Myocyte (in vitro differentiated cells): ENCODE data around the gene C1orf50. TPM values are rescaled to one million over a fixed set of nuclear protein-coding genes. Genes with fewer than 3 reads are reported as not detected.
"Not testable (repeated sequence)": the region's sequence is repeated elsewhere in the genome, so short reads cannot be mapped to it uniquely, and the experiment has no call there.

ENCODE experiments used
- DNase-seq: peaks from one replicate; pipeline ENCODE4 v3.0.0-alpha.2; 2012; ENCODE audit warnings: low read depth
- polyA plus RNA-seq: library from polyadenylated mRNA; unstranded; fragments of >200 nt; gene quantifications from one replicate; pipeline ENCODE4 v1.2.1, GENCODE V29; 2012; ENCODE audit warnings: missing spikeins
- total RNA-seq: library from RNA; depleted of rRNA; stranded (reverse); fragments of >200 nt; gene quantifications from 2 replicates; pipeline ENCODE4 v1.2.3, GENCODE V29; 2014

Gene C1orf50
- total RNA-seq, result 7.9 and 12.5 TPM in 2 replicates
- 7.3 TPM for polyA plus RNA-seq

DNA sequence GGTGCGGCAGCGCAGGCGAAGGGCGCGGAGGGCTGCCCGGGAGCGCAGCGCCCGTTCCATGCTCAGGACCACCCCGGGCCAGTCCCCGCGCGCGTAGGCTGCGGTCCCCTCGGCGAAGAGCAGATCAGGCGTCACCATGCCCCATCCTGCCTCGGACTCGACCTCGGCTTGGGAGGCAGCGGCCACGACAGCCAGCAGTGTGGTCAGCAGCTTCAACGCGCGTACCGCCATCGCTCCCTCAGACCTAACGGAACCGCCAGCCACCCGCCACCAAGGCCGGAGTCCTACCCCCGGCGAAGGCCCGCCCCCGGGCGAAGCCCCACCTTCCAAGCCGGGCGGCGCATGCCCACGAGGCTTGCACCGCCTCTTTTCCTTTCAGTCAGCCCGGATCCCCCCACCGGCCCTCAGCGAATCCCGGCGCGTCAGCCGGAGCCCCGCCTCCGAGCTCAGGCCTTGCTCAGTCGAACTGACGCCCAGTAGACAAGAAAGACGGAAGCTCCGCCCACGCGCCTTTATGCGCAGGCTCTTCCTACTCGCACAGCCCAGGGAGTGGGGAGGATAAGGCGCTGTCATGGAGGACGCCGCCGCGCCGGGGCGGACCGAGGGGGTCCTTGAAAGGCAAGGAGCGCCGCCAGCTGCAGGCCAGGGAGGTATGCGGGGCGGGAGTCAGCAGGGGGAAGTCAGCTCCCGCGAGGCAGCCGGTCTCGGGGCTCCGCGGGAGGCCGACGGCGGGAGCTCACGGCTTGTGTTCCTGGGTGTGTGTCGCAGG lies at the start of gene C1orf50, which contains the start of gene P3H1:
Gene C1orf50 (plus strand): TSS at position 509 of the 769 bp plus-strand sequence. CDS start 63 bp downstream, at position 572.
Gene P3H1 (minus strand): TSS at position 288 of the 769 bp plus-strand sequence. CDS start 57 bp downstream, at position 231.
- DNase-seq, result peak; percentile 100

DNA sequence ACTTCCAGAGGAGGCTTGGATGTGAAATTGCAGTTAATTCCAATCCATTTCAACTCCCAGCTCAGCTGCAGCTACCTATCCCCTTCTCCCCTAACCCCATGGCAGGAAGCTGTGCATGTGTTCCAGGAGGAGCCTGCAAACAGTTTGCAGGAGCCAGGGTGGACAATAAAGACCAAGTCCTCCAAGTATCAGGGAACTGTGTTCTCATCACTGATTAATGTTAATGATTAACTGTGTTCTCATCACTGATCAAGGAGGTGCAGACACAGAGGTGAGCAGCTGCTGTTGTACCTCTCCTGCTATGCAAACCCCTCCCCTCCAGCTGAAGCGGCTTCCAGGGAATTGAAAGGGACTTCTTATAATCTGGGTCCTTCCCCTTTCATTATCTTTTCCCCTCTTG lies 46.2 kb upstream of the C1orf50 start:
- DNase-seq, result no peak

DNA sequence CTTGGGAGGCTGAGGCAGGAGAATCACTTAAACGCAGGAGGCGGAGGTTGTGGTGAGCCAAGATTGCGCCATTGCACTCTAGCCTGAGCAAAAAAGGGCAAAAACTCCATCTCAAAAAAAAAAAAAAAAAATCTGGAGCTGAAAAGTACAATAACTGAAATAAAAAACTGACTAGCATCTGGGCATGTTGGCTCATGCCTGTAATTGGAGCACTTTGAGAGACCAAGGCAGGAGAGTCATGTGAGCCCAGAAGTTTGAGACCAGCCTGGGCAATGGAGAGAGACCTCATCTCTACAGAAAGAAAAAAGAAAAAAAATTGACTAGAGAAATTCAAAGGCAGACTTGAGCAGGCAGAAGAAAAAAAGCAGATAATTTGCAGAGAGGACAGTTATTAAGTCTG lies 45.1 kb upstream of the C1orf50 start:
- no peak for DNase-seq

DNA sequence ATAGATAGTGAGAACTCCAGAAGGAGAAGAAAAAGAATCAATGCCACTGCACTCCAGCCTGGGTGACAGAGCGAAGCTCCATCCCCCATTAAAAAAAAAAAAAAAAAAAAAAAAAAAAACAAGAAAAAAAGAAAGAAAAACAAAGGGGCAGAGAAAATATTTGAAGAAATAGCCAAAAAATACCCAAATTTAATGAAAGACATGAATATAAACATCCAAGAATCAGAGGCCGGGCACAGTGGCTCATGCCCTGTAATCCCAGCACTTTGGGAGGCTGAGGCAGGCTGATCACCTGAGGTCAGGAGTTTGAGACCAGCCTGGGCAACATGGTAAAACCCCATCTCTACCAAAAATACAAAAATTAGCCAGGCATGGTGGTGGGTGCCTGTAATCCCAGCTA lies 44.6 kb upstream of the C1orf50 start:
- not testable (repeated sequence) for DNase-seq

DNA sequence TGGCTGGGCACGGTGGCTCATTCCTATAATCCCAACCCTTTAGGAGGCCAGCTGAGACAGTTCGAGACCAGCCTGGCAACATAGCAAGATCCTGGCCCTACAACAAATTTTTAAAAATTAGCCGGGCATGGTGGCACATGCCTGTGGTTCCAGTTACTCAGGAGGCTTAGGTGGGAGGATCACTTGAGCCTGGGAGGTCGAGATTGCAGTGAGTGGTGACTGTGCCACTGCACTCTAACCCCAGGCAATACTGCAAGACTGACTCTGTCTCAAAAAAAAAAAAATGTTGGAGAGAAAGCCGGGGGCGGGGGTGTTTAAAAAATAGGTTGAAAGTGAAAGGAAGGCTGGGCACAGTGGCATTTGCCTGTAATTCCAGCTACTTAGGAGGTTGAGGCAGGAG lies 43.5 kb upstream of the C1orf50 start:
- no peak for DNase-seq

DNA sequence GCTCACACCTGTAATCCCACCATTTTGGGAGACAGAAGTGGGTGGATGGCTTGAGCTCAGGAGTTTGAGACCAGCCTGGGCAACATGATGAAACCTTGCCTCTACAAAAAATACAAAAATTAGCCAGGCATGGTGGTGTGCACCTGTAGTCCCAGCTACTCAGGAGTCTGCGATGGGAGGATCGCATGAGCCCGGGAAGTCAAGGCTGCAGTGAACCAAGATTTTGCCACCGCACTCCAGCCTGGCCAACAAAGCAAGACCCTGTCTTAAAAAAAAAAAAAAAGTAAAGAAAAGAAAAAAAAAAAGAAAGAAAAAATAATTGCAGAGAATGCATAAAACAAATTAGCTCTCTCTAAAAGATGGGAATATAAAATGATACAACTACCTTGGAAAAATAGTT lies 41.2 kb upstream of the C1orf50 start:
- not testable (repeated sequence) for DNase-seq

DNA sequence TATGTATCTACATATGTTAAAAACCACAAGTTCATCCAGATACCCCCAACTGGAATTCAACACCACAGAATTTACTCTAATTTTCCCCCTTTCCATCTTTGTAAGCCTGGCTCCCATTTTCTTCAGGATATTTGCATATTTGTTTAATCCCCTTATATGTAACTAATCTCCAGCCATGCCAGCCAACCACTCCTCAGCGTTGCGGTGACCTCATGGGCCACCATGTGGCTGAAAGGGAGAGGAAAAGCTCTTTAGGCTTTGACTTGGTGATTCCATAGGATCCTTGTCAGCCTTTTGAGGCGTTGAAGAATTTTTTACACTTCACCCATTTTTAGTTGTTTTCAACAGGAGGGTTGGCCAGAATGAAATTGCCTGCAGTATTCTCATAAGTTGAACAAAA lies 37.0 kb upstream of the C1orf50 start:
- no peak for DNase-seq

DNA sequence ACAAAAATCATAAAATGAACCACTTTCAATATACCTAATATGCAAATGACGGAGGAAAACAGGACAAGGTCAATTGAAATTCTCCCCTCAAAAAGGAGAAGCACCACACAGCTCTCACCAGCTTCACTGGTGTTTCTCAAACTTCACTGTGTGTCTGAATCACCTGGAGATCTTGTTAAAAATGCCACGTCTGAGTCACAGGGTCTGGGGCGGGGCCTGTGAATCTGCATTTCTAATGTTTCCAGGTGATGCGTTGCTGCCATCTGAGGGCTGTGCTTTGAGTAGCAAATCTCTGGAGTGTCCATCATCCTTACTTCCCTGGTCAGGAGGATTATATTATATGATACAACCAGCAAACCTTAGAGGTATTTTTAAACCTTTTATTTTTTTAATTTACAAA lies 36.1 kb upstream of the C1orf50 start:
- DNase-seq, result no peak

DNA sequence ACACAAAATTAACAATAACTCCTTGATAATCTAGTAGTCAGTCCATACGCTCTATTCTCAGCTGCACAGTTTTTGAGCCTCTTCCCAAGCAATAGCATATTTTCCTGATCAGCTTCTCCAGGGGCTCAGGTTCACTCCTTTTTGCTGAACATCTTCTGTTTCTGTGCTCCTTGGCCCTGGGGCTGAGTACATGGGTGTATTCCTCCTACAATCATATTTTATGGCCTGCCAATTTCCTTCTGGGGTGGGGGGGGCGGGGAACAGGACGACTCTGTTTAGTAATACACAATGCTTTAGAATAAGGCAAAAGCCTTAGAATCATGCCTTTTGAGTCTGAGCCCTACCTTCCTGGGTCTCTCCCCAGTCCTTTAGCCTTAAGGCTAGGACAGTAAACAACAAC lies 35.5 kb upstream of the C1orf50 start:
- DNase-seq, result no peak

DNA sequence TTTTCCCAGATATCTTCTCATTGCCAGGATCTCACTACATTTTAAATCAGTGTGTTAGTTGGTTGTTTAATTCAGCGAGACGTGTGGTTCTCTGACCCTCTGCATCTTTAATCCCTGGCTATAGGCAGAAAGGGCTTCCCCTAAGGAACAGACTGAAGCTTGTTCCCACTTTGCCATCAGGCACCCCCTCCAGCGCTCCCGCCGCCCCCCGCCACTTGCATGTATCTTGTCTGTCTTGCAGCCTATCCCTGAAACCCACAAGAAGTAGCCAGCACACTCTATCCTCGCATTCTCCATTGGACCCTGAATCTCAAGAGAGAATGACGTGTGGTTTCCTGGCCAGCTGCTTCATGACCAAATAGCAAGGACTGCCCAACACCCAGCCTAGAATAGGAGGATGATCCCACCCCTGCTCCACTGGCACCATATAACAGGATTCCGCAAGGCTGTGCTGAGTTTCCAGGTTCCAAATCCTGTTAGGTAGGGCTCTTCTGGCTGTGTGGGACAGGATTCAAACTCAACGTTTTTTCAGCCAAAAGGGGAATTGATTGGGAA lies 34.8 kb upstream of the C1orf50 start:
- peak; percentile 80 for DNase-seq

DNA sequence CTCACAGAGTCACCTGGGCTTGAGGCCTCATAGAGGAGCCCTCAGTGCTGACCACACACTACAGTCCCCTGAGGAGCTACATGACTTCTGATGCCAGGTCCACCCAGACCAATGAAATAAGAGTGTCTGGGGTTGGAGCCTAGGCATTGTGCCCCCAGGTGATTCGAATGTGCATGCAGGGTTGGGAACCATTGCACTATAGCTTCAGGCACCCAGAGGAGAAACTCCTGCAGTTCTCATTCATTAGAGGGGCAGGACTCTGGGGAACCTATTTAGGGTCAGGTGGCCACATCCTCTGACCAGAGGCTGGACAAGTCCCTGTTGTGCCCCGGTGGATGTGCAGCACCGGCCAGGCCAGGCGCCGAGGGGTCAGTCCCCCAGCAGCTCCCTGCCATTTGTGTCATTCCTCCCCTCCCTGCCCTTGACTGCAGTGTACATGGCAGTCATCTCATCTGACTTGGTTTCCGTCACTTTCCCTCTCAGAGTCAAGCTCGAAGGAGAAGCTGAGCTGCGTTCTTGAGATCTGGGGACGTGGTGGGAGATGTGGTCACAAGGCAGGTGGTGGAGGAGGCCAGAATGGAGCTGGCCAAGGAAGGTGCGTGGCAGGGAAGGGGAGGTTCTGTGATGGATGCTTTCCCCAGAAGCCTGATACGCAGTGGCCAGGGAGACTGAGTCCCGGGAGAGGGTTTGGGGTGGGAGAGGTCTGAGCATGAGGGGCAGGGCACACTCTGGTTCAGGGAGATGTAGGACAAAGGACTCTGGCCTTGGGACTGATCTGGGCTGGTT lies 33.4 kb upstream of the C1orf50 start:
- no peak for DNase-seq

DNA sequence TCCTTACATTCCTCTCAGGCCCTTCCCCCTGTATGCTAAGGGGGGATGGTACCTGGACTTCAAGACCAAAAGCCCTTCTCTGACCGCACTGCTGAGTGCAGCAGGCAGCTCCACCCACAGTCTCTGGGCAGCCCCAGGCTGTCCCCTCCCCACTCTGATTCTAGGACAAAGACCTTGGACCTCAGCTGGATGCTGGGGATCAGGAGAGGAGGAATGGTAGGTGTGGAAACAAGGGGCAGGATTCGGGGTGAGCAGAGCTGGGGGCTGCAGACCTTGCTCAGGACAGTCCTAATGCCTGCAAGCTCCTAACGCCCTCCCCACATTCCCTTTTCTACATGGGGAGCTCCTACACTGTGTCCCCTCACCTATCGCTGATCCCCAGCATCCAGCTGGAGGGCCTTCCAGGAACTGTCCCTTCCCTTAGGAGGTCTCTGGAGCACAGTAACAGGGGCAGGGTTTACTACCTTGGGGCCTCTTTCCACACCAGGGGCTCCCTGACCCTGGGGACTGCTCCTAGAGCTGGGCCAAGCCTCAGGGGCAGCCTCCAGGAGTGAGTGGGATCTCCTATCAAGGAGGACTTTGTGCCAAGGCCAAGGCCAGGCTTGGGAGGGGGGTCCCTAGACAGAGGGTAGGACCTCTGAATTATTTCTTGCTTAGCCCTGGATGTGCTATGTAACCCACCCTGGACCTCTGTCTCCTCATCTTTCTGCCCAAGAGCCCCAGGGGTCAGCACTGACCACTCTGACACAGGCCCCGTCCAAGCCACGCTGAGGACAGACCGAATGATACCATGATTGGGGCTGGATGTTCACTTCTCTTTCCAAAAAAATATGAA lies 32.6 kb upstream of the C1orf50 start:
- no peak for DNase-seq

DNA sequence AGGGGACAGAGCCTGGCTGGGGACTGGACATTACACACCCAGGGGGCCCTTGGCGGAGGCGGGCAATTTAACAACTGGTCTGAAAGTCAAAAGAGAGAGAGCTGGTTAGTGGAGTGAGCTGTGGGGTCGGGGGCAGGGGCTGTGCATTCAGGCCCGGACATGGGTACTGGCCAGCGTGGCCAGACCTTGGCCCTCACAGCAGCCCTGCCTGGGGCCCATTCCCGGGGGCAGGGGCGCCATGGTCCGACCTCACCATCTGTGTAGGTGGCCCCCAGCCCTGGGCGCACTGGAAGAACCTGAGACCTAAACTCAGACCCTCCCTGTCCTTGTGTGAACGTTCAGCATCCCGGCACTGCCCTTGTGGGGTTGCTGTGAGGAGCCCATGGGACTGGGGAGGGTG lies 32.0 kb upstream of the C1orf50 start:
- DNase-seq, result no peak

DNA sequence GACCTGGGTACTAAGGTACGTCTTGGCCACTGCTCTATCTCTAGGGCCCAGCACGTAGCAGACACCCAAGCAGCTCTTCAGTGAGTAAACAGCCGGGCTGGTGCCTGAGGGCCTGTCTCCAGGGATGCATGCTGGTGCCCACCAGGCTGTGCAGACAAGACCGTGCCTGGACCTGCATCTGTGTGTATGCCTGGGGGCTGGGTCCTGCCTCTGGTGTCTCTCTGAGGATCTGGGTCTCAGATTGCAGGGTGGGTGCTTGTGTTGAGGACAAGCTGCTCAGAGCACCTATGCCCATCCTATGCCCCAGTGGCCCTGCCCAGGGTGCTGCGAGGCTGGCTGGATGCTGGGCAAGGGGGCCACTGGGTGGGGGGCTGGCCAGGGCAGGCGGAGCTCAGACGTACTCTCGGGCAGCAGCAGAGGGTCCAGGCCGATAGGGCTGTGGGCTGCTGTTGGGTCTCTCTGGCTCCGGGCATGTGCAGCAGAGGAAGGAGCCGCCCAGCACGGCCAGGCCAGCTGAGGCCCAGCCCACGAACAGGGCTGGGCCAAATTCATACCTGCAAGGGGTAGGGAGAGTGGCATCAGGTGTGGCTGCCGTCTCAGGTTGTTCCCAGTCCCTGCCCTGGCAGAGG lies 31.5 kb upstream of the C1orf50 start:
- DNase-seq, result no peak

DNA sequence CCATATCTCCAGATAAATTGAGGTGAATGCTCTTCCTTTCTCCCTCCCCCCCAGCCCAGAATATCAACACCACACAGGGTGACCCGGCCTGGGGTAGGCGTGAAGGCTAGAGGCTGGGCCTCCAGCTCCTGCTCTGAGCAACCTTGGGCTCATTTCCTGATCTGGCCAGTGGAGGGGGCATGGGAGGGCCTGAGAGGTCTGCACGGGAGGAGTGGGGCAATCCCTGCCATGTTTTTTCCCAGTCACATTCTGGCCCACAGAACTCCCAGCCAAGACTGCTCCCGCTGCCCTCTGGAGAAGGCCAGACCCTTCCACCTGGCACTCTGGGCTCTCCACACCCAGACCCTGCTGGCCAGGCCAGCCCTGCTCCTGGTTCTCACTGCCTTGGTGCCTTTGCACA lies 30.9 kb upstream of the C1orf50 start:
- no peak for DNase-seq

DNA sequence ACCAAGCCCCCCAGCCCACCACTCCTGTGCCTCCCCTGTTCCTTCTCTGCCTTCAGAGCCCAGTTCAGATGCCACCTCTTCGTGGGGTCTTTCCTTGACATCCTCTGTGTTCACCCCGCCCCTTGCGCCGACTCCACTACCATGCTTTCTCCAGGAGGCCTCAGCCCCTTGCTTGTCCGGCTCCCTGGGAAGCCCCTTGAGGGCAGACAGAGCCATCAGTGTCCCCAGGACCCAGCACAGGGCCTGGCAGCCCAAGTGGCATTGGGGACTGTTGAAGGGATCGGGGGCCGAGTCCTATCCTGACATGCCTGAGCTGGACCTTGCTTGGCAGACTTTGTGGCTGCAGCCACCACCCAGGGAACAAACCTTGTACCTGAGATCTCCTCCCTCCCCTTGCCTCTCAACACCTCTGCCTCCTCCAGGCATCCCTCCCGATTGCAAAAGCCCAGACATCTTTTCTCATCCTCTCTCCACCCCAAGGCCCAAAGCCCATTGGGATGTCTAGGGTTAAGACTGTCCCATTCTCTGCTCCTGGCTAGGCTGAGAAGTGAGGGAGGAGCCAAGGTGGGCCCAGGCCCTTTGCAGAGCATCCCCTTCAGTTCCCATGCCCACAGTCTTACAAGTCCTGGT lies 30.4 kb upstream of the C1orf50 start:
- DNase-seq, result no peak

DNA sequence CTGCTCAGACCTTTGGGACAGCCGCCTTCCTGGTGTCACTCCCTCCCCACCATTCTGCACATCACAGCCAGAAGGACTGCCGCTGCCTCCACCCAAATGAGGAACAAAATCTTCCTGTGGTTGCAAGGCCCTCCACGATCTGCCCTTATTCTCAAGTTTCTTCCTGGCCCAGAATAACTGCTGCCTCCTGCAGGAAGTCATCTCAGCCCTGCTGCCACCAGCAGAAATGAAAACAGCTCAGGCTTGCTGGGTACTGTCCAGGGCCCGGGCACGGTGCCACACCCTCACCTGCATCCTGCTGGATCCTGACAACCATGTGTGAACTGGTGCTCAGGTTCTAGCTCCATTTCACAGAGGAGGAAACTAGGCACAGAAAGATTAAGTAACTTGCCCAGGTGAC lies 29.8 kb upstream of the C1orf50 start:
- peak; percentile 47 for DNase-seq

DNA sequence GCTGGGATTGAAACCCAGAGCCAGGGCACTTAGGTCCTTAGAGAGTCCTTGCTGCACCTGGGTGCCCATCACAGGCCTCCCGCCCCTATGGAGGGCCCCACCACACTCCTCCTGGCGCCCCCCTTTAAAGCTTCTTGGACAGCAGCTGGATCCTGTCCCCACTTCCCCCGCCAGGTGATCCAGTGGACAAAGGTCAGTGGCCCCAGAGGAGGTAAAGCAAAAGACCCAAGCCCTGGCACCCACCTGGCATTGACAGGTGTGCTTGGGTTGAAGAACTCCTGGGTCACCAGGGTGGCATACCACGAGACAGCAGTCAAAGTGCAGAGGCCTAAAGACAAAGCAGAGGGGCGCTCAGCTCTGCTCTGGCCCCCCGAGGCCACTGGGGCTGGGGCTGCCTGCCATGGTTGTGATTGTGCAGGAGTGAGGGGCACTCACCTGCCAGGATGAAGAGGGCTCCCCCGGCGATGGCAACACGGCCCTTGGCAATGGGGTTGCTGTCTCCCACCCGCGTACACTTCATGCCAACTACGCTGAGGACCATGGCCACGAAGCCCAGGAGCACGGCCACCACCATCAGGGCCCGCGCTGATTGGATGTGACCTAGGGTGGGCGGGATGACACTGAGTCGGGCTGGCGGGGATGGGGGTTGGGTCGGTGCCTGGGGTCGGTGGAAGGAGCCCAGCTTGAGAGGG lies 28.9 kb upstream of the C1orf50 start:
- DNase-seq, result no peak

DNA sequence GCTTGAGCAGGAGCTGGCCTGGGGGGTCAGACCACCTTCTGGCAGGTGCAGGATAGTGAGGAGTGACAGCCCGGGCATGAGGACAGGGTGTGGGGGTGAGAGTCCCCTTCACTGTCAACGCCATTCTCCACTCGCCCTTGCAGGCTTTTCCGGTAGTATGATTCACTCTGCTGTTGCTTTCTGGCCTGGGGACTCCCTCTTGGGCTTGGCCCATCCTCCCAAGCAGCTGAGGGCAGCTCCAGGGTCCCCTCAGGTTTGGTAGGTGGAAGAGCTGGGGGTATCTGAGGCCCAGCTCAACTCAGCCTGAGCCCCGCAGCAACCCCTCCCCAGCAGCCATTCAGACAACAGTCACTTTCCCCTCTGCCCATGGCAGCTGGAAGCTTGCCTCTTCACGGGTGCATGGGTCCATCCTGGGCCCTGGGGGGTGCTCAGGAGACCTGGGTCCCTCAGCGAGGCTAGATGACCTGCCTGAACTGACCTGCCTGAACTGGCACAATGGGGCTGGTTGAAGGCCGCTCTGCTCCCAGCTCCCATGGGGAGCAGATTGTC lies 28.3 kb upstream of the C1orf50 start:
- DNase-seq, result no peak
